ENCODE measurements around the gene DNAL1. TPM values are rescaled to one million over a fixed set of nuclear protein-coding genes. Genes with fewer than 3 reads are reported as not detected.
A peak's percentile ranks its signal among the peaks of the same experiment; 100 is the strongest.
"Not testable (repeated sequence)": the region's sequence is repeated elsewhere in the genome, so short reads cannot be mapped to it uniquely, and the experiment has no call there.

The DNAL1 gene, protein sequence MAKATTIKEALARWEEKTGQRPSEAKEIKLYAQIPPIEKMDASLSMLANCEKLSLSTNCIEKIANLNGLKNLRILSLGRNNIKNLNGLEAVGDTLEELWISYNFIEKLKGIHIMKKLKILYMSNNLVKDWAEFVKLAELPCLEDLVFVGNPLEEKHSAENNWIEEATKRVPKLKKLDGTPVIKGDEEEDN
- total RNA-seq: 5.9 and 7.2 TPM in 2 replicates

DNA sequence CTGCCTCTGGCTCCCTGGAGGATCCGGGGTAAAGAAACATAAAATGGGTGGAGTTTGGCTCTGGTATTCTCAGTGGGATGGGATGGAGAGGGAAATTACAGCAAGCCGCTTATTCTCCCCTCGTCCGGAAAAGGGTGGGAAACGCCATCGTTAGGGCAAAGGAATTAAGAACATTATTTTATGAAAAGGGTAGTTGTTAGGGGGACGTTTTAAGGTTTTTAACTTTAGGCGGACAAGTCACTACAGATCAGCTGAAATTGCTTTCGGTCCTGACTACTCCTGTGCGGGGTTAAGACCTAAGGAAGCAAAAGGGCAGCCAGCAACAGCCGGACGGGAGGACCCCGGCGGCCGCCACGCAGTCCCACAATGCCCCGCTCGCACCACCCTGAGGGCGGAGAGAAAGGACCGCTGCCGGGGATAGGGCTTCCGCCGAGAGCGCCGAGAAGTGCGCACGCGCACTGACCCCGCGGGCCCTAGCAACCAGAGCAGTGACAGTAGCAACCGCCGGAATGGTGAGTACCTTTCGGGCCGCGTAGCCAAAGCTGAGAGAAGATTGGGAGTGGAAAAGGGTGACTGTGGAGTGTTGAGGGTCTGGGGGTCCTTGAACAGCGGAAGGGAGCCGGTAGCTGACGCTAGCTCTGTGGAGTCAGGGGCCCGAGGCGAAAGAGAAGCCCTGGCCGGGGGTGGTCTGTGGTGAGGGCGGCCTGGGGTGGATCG lies at the start of gene DNAL1:
Gene DNAL1 (plus strand): TSS at position 456 of the 717 bp plus-strand sequence. CDS start 54 bp downstream, at position 510.
- DNase-seq (ENCODE audit: low read depth, low spot score): peak; percentile 66

DNA sequence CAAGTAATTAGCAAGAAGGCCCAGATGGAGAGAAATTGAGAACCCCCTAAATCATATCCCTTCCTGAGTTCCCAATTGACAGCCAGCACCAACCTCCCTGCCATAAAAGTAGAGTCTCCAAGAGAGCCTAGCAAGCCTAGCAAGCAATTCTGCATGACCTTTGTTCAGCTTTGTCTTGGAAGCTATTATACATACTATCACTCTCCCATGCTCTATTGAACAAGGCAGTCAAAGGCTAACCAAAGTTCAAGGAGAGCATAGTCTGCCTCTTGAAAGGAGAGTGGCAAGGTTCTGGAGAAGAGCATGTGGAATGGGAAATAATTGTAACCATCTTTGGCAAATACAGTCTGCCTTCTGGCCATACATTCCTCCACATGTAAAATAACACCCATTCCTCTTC lies 45.3 kb upstream of the DNAL1 start:
- DNase-seq (ENCODE audit: low read depth, low spot score): no peak

DNA sequence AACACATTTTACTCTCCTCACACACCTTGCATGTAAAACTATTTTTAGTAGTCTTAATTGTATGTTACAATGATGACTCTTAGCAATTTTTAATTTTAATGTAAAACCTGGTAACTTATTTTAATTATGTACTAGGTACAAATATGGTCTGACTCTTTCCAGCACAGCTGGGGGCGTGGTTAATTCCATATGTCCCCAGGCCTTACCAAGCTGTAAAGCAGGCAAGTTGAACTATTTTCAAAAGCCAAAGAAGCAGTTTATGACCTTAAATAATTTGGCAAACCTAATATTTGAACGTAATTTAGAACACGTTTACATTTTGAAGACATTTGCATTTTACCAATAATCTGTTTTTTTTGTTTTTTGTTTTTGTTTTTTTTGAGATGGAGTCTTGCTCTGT lies 41.8 kb upstream of the DNAL1 start:
- DNase-seq (ENCODE audit: low read depth, low spot score): no peak

DNA sequence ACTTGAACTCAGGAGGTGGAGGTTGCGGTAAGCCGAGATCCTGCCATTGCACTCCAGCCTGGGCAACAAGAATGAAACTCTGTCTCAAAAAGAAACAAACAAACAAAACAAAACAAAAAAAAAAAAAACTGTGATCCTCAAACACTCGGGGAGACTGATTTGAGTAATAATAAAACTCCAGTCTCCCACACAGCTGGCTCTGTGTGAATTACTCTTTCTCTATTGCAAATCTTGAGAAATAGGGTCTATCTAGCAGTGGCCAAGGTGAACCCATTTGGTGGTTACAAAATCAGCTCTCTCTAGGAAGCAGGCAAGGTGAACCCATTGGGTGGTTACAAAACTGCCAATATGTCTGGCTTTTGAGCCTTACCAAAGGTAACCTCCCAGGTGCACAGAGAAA lies 38.5 kb upstream of the DNAL1 start:
- no peak for DNase-seq (ENCODE audit: low read depth, low spot score)

DNA sequence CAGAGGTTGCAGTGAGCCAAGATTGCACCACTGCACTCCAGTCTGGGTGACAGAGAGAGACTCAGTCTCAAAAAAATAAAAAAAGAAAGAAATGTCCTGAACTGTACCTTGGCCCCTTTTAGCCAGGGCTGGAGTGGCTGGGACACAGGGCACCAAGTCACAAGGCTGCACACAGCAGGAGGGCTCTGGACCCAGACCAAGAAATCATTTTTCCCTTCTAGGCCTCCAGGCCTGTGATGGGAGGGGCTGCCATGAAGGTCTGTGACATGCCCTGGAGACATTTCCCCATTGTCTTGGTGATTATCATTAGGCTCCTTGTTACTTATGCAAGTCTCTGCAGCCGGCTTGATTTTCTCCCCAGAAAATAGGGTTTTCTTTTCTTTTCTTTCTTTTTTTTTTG lies 37.5 kb upstream of the DNAL1 start:
- DNase-seq (ENCODE audit: low read depth, low spot score): no peak

DNA sequence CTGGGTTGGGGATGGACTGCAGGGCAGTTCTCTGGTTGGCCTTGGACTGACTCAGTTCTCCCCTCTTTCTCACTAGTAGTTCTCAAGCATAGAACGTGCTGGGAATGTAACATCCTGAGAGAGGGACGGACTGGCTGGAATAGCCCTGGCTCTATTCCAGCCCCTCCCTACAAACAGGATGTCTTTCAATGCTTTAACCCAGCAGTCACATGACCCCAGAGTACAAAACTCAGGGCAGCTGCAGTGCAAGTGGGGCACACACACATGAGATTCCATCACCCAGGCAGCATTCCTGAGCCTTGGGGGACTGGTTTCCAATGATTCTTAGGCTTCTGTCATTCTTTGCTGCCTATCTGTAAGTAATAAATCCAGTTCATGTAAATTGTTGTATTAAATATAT lies 34.1 kb upstream of the DNAL1 start:
- DNase-seq (ENCODE audit: low read depth, low spot score): peak; percentile 61

DNA sequence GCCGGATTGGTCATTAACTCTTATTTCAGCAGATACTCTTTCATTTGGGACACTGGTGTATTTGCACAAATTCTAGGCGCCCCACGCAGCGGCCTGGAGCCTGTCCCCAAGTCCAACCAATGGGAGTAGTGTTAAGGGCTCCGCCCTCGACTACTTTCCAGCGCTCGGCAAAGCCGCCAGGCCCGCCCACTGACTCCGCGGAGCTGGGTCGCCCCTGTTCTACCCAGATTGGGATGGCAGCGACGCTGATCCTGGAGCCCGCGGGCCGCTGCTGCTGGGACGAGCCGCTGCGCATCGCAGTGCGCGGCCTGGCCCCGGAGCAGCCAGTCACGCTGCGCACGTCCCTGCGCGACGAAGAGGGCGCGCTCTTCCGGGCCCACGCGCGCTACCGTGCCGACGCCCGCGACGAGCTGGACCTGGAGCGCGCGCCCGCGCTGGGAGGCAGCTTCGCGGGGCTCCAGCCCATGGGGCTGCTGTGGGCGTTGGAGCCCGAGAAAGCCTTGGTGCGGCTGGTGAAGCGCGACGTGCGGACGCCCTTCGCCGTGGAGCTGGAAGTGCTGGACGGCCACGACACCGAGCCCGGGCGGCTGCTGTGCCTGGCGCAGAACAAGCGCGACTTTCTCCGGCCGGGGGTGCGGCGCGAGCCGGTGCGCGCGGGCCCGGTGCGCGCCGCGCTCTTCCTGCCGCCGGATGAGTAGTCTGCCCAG lies 32.3 kb upstream of the DNAL1 start, which contains the start of gene ACOT6:
Gene ACOT6 (plus strand): TSS at position 179 of the 707 bp plus-strand sequence. CDS start 55 bp downstream, at position 234.
- DNase-seq (ENCODE audit: low read depth, low spot score): no peak

DNA sequence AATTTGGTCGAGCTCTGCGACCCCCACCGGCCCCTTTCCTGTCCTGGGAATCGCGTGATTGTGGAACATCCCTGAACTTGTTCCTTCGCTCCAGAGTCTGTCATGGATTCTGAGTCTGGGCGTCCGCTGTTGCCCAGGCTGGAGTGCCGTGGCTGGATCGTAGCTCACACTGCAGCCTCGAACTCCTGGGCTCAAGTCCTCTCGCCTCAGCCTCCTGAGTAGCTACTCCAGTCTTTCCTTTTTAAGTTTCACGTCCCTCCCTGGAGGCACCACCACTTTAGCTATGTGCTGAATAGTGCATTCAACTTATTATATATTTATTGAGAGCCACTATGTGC lies 31.8 kb upstream of the DNAL1 start:
- DNase-seq (ENCODE audit: low read depth, low spot score): no peak

DNA sequence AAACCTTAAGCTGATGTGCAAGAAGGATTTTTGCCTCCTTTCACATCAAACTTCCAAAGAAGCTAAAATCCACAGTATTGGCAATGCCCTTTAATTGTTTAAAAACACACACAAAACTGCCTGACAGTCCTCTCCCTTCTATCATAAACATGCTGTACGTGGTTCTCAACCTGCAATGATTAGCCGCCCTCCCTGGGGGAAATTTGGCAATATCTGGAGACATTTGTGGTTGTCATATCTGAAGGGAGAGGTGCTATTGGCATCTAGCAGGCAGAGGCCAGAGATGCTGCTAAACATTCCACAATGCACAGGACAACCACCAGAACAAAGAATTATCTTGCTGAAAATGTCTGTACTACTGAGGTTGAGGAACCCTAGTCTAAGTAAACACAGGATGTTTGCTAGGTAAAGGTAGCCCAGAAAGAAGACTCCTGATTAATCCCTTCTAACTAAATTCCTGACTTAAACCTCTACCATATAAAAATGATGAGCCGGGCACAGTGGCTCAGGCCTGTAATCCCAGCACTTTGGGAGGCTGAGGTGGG lies 31.3 kb upstream of the DNAL1 start:
- no peak for DNase-seq (ENCODE audit: low read depth, low spot score)

DNA sequence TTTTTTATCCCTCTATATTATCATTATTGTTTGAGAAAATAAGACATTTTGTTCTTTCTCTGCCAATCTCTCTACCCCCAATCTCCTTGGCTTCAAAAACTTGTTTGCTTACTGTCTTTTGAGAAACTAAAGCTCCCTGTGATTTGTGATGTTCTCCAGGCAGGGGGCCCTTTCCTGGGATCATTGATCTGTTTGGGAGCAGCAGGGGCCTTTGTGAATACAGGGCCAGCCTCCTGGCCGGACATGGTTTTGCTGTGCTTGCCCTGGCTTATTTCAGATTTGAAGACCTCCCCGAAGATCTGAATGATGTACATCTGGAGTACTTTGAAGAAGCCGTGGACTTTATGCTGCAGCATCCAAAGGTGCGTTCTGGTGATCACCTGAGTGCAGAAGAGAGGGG lies 28.0 kb upstream of the DNAL1 start:
- no peak for DNase-seq (ENCODE audit: low read depth, low spot score)

DNA sequence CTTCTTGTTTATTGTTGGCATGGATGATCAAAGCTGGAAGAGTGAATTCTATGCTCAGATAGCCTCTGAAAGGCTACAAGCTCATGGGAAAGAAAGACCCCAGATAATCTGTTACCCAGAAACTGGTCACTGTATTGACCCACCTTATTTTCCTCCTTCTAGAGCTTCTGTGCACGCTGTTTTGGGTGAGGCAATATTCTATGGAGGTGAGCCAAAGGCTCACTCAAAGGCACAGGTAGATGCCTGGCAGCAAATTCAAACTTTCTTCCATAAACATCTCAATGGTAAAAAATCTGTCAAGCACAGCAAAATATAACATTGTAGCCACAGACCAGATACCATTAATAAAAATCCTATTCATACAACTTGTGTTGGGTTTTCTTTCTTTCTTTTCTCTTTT lies 25.3 kb upstream of the DNAL1 start:
- no peak for DNase-seq (ENCODE audit: low read depth, low spot score)

DNA sequence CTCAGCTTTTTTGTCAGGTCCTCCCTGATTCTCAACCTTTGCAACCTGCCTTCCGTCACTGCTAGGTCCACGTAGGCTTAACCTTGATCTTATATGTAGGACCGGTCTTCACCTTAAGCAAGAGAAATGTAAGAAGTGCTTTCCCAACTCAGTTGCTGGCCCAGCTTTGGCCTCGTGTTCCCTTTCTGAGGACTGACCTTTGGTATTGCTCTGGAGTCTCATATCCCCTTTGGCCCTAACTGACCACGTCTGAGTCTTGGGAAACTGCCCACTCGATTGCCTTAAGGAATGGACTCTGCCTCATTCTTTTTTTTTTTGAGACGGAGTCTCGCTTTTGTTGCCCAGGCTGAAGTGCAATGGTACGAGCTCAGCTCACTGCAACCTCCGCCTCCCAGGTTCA lies 24.5 kb upstream of the DNAL1 start:
- DNase-seq (ENCODE audit: low read depth, low spot score): no peak

DNA sequence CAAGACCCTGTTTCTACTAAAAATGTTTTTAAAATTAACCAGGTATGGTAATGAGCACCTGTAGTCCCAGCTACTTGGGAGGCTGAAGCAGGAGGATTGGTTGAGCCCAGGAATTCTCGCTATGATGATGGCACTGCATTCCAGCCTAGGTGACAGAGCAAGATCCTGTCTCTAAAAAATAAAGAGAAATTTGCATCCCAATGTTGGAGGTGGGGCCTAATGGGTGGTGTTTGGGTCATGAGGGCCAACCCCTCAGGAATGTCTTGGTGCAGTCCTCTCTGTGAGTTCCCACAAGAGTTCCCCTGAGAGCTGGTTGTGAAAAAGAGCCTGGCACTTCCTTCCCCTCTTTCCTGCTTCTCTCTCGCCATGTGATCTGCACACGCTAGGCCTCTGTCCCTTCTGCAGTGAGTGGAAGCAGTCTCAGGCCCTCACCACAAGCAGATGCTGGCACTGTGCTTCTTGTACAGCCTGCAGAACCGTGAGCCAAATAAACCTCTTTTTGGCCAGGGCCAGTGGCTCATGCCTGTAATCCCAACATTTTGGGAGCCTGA lies 21.2 kb upstream of the DNAL1 start:
- DNase-seq (ENCODE audit: low read depth, low spot score): no peak

DNA sequence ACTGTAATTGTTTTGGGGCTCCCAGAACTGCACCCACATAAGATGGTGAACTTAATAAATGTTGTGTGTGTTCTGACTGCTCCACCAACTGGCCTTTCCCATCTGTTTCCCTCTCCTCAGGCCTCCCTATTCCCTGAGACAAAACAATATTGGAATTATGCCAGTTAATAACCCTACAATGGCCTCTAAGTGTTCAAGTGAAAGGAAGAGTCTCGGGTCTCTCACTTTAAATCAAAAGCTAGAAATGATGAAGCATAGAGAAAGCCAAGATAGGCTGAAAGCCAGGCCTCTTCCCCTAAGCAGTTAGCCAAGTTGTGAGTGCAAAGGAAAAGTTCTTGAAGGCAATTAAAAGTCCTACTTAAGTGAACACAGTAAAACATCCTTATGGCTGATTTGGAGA lies 19.1 kb upstream of the DNAL1 start:
- no peak for DNase-seq (ENCODE audit: low read depth, low spot score)

DNA sequence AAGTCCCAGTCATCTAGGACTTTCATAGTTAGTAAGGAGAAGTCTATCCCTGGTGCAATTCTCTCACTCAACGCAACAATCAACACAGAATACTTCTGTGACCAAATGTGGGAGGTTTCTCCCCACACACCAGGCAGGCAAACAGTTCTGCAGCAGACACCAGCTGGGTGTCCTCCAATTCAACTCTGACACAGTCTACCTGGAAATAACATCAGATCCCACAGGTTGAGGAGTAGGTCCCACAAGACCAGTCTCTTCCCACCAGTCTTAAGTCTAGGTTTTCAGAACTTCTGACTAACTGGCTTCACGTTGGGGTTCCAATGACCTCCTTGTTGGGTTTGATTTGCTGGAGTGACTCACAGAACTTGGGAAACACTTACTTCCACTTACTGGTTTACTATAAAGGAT lies 17.6 kb upstream of the DNAL1 start:
- DNase-seq (ENCODE audit: low read depth, low spot score): no peak

DNA sequence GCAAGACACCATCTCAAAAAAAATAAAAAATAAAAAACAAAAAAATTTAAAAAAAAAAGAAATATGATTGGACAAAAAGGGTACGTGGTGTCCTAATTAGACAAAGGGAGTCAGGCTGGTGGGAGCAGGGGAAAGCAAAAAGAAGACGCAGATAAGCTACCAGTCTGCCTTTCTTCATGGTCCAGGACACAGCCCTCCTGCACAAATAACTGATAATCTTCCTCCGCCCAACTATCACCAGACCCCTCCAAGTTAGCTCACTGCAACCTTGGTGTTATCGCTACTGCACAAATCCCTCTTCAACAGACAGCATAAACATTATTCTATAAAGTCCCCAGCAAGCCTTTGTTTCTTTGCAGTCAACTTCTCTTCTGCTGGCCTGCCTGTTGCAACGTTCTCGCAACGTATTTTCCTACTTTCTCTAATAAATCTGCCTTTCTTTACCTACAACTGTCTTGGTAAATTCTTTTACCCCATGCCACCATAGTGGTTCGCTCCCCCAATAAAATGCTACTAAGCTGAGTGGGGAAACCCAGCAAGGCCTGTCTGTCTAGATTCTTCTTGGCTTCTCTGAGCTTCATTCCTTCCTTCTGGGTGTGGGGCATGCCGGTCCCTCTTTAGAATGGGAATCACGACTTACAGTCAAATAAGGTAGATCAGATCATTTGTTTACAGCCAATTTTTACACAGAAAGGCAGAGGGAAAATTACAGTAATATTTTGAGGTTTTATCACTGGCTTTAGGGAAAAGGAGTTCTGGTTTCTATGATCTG lies 14.6 kb upstream of the DNAL1 start:
- no peak for DNase-seq (ENCODE audit: low read depth, low spot score)

DNA sequence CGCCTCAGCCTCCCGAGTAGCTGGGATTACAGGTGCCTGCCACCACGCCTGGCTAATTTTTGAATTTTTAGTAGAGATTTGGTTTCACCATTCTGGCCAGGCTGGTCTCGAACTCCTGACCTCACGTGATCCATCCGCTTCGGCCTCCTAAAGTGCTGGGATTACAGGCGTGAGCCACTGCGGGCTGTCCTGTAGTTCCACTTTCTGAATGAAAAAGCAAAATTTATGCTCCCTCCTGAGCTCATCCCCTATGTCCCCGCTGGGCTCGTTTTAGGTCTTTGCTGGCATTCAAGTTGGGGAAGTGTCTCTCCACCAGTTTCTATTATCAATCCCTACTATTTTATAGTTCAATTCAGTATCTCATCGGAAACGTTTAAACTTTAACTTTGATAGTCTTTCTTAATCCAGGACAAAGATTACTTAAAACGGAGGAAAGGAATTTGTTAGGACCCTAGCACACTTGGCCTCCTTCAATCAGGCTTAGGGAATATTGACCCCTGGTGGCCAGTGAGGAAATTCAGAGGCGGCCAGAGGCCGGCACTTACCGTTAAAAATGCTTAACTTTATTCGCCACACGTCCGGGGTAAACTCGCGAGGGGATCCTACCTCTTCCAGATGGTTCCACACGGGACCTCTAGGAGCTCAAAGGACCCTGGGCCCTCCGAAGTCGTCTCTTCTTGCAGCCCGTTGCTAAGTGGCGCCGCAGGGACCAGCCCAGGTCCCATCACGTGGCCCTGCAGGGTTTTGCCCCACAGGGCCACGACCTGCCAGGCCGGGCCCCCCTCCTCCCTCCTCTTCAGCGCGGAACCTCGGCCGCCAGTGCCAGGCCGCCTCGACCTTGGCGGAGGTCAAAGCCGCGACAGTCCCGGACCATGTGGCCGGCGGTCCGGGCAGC lies 11.4 kb upstream of the DNAL1 start:
- DNase-seq (ENCODE audit: low read depth, low spot score): peak; percentile 47

DNA sequence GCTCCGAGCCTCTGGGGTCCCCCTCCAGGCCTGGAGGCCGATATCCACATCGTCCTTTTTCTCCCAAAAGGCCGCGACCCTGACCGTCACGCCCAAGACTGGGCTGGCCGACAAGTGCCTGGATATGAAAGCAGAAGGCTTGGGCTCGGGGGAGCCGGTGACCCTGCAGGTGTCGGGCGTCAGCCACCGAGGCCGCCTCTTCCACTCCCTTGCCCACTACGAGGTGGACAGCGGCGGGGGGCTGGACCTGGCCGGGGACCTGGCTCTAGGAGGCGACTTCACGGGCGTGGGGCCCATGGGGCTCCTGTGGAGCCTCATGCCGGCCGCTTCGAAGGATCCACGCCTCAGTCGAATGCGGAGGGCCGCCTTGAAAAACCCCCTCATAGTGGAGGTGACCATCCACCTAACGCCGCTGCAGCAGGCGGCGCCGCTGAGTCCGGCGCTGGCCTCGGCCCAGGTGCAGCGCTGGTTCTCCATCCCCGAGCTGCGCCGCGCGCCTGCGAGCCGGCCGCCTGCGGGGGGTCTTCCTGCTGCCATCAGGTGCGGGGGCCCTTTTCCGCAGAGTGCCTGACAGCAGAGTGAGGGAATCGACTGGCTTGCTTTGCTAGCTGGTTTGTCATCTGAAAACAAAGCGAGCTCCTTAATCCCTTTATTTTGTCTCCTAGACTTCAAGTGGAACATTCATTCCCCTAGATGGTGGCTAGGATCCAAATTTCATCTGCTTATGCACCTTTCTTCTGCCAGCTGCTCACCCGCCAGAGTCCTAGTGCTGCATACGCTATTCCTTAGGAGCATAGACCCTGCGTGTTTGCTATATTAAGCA lies 10.6 kb upstream of the DNAL1 start:
- DNase-seq (ENCODE audit: low read depth, low spot score): no peak

DNA sequence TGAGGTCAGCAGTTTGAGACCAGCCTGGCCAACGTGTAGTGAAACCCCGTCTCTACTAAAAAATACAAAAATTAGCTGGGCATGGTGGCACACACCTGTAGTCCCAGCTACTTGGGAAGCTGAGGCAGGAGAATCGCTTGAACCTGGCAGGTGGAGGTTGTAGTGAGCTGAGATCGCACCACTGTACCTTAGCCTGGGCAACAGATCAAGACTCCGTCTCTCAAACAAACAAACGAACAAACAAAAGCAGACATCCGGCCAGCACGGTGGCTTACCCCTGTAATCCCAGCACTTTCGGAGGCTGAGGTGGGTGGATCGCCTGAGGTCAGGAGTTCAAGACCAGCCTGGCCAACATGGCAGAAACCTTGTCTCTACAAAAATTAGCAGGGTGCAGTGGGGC lies 8.4 kb upstream of the DNAL1 start:
- DNase-seq (ENCODE audit: low read depth, low spot score): not testable (repeated sequence)

Data from pulmonary artery endothelial cell (primary cell).